HCT116 (cell line): ENCODE measurements around the gene DYNC1I1.

ENCODE experiments used
- CBX3 ChIP-seq: IDR thresholded peaks from 2 replicates; pipeline ENCODE4 v1.6.1; 2012; ENCODE audit warnings: low read depth
- EGR1 ChIP-seq: IDR thresholded peaks from 2 replicates; pipeline ENCODE4 v1.6.1; 2012; ENCODE audit warnings: low read depth
- EZH2 ChIP-seq: fragments of 200-600 bp; sonication (generic); IDR thresholded peaks from 2 replicates; pipeline ENCODE4 v1.6.1; 2017; ENCODE audit warnings: antibody characterized with exemption, mixed run types
- POLR2A ChIP-seq: IDR thresholded peaks from 2 replicates; pipeline ENCODE4 v1.7.0; 2011; ENCODE audit warnings: borderline replicate concordance; ENCODE audit not compliant: insufficient read depth, insufficient read length; ENCODE audit errors: extremely low read depth
- POLR2AphosphoS5 ChIP-seq: IDR thresholded peaks from 2 replicates; pipeline ENCODE4 v1.6.1; 2011; ENCODE audit warnings: mild to moderate bottlenecking, low read depth, low read length, moderate library complexity
- RAD21 ChIP-seq: IDR thresholded peaks from 2 replicates; pipeline ENCODE4 v1.6.1; 2012; ENCODE audit warnings: low read depth, mild to moderate bottlenecking
- TCF7L2 ChIP-seq: IDR thresholded peaks from 2 replicates; pipeline ENCODE4 v1.7.0; 2011; ENCODE audit warnings: borderline replicate concordance, inconsistent platforms; ENCODE audit not compliant: insufficient read depth, insufficient read length; ENCODE audit errors: extremely low read depth
- TF ChIP-seq, protein P1 (sequence below): IDR thresholded peaks from 2 replicates; pipeline ENCODE4 v1.6.1; 2012
- TF ChIP-seq, protein P2 (sequence below), 3 experiments: fragments of 200-600 bp in 1 of 3; sonication (generic) in 1 of 3; IDR thresholded peaks in 2 of 3; conservative IDR thresholded peaks in 1 of 3; 2 replicates each; pipeline ENCODE4 v1.5.1; 2012 to 2017; ENCODE audit warnings: low read depth in 2 of 3, low read length in 2 of 3, antibody characterized with exemption in 1 of 3, borderline replicate concordance in 1 of 3, control low read depth in 1 of 3, mild to moderate bottlenecking in 1 of 3, mixed read lengths in 1 of 3, mixed run types in 1 of 3, moderate library complexity in 1 of 3; ENCODE audit not compliant: insufficient read depth in 1 of 3

DNA sequence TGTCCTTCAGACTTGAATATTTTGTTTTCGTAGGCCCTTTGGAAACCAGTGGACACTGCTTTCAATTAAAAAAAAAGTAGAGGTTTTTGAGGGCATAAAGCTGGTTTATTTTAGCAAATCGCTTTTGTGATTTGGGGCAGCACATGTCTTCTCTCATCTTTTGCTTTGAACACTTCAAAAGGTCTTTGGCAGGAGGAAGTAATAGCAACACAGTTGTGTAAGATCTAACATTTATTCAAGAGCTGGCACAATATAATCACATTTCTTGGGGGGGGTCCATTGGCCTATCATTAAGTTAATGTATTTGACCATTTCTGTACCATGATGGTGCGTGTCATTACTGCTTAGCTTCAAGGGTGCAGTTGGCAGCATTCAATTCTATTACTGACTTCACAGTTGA, 42.4 kb downstream of the DYNC1I1 start:
- TF ChIP-seq RAD21 (no peak), EGR1 (no peak), EZH2 (no peak), CBX3 (no peak), POLR2A (no peak), POLR2AphosphoS5 (no peak), TCF7L2 (no peak)
- TF ChIP-seq, protein P1, sequence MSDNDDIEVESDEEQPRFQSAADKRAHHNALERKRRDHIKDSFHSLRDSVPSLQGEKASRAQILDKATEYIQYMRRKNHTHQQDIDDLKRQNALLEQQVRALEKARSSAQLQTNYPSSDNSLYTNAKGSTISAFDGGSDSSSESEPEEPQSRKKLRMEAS = no peak
- TF ChIP-seq, protein P2, sequence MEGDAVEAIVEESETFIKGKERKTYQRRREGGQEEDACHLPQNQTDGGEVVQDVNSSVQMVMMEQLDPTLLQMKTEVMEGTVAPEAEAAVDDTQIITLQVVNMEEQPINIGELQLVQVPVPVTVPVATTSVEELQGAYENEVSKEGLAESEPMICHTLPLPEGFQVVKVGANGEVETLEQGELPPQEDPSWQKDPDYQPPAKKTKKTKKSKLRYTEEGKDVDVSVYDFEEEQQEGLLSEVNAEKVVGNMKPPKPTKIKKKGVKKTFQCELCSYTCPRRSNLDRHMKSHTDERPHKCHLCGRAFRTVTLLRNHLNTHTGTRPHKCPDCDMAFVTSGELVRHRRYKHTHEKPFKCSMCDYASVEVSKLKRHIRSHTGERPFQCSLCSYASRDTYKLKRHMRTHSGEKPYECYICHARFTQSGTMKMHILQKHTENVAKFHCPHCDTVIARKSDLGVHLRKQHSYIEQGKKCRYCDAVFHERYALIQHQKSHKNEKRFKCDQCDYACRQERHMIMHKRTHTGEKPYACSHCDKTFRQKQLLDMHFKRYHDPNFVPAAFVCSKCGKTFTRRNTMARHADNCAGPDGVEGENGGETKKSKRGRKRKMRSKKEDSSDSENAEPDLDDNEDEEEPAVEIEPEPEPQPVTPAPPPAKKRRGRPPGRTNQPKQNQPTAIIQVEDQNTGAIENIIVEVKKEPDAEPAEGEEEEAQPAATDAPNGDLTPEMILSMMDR (IDR thresholded peaks at IDR 0.05 in 2 of 3, conservative IDR thresholded peaks at IDR 0.05 in 1 of 3; ENCODE audit: borderline replicate concordance in 1 of 3, insufficient read depth in 1 of 3, low read depth in 2 of 3, low read length in 2 of 3) = no peak
